ENCODE data around the gene AFF3. TPM values are rescaled to one million over a fixed set of nuclear protein-coding genes. Genes with fewer than 3 reads are reported as not detected.

Gene AFF3
- total and polyA plus RNA-seq, 4 donors: 0.48 to 5.3 (median 2.3) TPM

- WGBS: 90% methylated on average over 4 of the region's 4 CpGs
- no peak overlapping the region for H3K4me3 ChIP-seq (ENCODE audit: low read depth in 1 of 3, low read length in 3 of 3)
- no peaks in the 10 kb centered on the region for H3K36me3 ChIP-seq (ENCODE audit: control insufficient read depth in 4 of 4, insufficient read depth in 3 of 4, low read depth in 1 of 4, low read length in 3 of 4)
- H3K27me3 ChIP-seq (ENCODE audit: control insufficient read depth in 4 of 4, insufficient read depth in 4 of 4, low read length in 3 of 4): no peaks in the 10 kb centered on the region
- H3K4me1 ChIP-seq (ENCODE audit: control insufficient read depth in 4 of 4, insufficient read depth in 4 of 4, low read length in 3 of 4): peaks cover 0 to 7% (median 3%) of the 10 kb centered on the region in 4 donors
- DNase-seq (ENCODE audit: low spot score): no peak
- no peaks in the 10 kb centered on the region for H3K9me3 ChIP-seq (ENCODE audit: control insufficient read depth in 4 of 4, low read length in 3 of 4)
- no peak overlapping the region for H3K9ac ChIP-seq (ENCODE audit: low read depth in 1 of 2, low read length in 2 of 2)
- TF ChIP-seq JUND (IDR thresholded peaks at IDR 0.05) (no peak), YY1 (IDR thresholded peaks at IDR 0.05) (no peak), RAD21 (IDR thresholded peaks at IDR 0.05) (no peak)
- no peak overlapping the region for H3K27ac ChIP-seq (ENCODE audit: low read depth in 1 of 2, low read length in 2 of 2)
Observed at GRCh38 chr2:100041385-100041784, 101.0 kb downstream of the AFF3 start.

- Histone ChIP-seq H3K27ac (ENCODE audit: low read depth in 1 of 2, low read length in 2 of 2) (no peak overlapping the region), H3K36me3 (ENCODE audit: control insufficient read depth in 4 of 4, insufficient read depth in 3 of 4, low read depth in 1 of 4, low read length in 3 of 4) (no peaks in the 10 kb centered on the region), H3K9ac (ENCODE audit: low read depth in 1 of 2, low read length in 2 of 2) (no peak overlapping the region), H3K4me1 (ENCODE audit: control insufficient read depth in 4 of 4, insufficient read depth in 4 of 4, low read length in 3 of 4) (peaks cover 0 to 3% (median 2%) of the 10 kb centered on the region in 4 donors), H3K9me3 (ENCODE audit: control insufficient read depth in 4 of 4, low read length in 3 of 4) (no peaks in the 10 kb centered on the region), H3K4me3 (ENCODE audit: low read depth in 1 of 3, low read length in 3 of 3) (no peak overlapping the region), H3K27me3 (ENCODE audit: control insufficient read depth in 4 of 4, insufficient read depth in 4 of 4, low read length in 3 of 4) (no peaks in the 10 kb centered on the region)
- 96% methylated on average over 1 of the region's 1 CpG for WGBS
- DNase-seq (ENCODE audit: low spot score): no peak
- TF ChIP-seq RXRA (IDR thresholded peaks at IDR 0.05) (no peak), YY1 (IDR thresholded peaks at IDR 0.05) (no peak), NR2F2 (IDR thresholded peaks at IDR 0.05) (no peak), REST (IDR thresholded peaks at IDR 0.05) (no peak), JUND (IDR thresholded peaks at IDR 0.05) (no peak), ATF3 (IDR thresholded peaks at IDR 0.05) (no peak), HNF4A (conservative IDR thresholded peaks at IDR 0.05) (no peak), MAX (IDR thresholded peaks at IDR 0.05) (no peak), ZBTB33 (IDR thresholded peaks at IDR 0.05) (no peak), GABPA (IDR thresholded peaks at IDR 0.05 in 1 of 2, conservative IDR thresholded peaks at IDR 0.05 in 1 of 2) (no peak), HNF4G (IDR thresholded peaks at IDR 0.05) (no peak), CTCF (IDR thresholded peaks at IDR 0.05; ENCODE audit: low read depth, low read length, missing input control) (no peak), RAD21 (IDR thresholded peaks at IDR 0.05) (no peak), TAF1 (conservative IDR thresholded peaks at IDR 0.05) (no peak), SP1 (IDR thresholded peaks at IDR 0.05) (no peak), FOXA2 (IDR thresholded peaks at IDR 0.05) (no peak)
Observed at GRCh38 chr2:100040906-100041305, 101.5 kb downstream of the AFF3 start.

Data from liver (tissue), 9 donors.